Measurements from ENCODE around the gene SH3GL2.

Gene SH3GL2

GRCh38 chr9:17614250-17614649 lies 35.4 kb downstream of the SH3GL2 start:
- no peak for TF ChIP-seq CTCF (IDR thresholded peaks at IDR 0.05; ENCODE audit: borderline replicate concordance, control extremely low read depth, extremely low read depth, insufficient read depth, missing control alignments)
- in situ Hi-C loops (cut with MboI; ENCODE audit: low sequenced_read_pairs, unreplicated experiment) = no loop called here
- DNase-seq (ENCODE audit: low spot score) = no peak

GRCh38 chr9:17614903-17615302 lies 36.0 kb downstream of the SH3GL2 start:
- no peak for DNase-seq (ENCODE audit: low spot score)
- no peak for TF ChIP-seq CTCF (IDR thresholded peaks at IDR 0.05; ENCODE audit: borderline replicate concordance, control extremely low read depth, extremely low read depth, insufficient read depth, missing control alignments)
- in situ Hi-C loops (cut with MboI; ENCODE audit: low sequenced_read_pairs, unreplicated experiment) = no loop called here

GRCh38 chr9:17622141-17622540 lies 43.3 kb downstream of the SH3GL2 start:
- in situ Hi-C loops (cut with MboI; ENCODE audit: low sequenced_read_pairs, unreplicated experiment) = no loop called here
- DNase-seq (ENCODE audit: low spot score) = no peak
- TF ChIP-seq CTCF (IDR thresholded peaks at IDR 0.05; ENCODE audit: borderline replicate concordance, control extremely low read depth, extremely low read depth, insufficient read depth, missing control alignments) = no peak

- no peak for TF ChIP-seq CTCF (IDR thresholded peaks at IDR 0.05; ENCODE audit: borderline replicate concordance, control extremely low read depth, extremely low read depth, insufficient read depth, missing control alignments)
- in situ Hi-C loops (cut with MboI; ENCODE audit: low sequenced_read_pairs, unreplicated experiment) = no loop called here
- no peak for DNase-seq (ENCODE audit: low spot score)
Measured at GRCh38 chr9:17622749-17623148, 43.9 kb downstream of the SH3GL2 start.

GRCh38 chr9:17623965-17624364 lies 45.1 kb downstream of the SH3GL2 start:
- in situ Hi-C loops (cut with MboI; ENCODE audit: low sequenced_read_pairs, unreplicated experiment) = no loop called here
- TF ChIP-seq CTCF (IDR thresholded peaks at IDR 0.05; ENCODE audit: borderline replicate concordance, control extremely low read depth, extremely low read depth, insufficient read depth, missing control alignments) = no peak
- no peak for DNase-seq (ENCODE audit: low spot score)

- in situ Hi-C loops (cut with MboI; ENCODE audit: low sequenced_read_pairs, unreplicated experiment) = no loop called here
- no peak for TF ChIP-seq CTCF (IDR thresholded peaks at IDR 0.05; ENCODE audit: borderline replicate concordance, control extremely low read depth, extremely low read depth, insufficient read depth, missing control alignments)
- DNase-seq (ENCODE audit: low spot score) = no peak
Measured at GRCh38 chr9:17624571-17624970, 45.7 kb downstream of the SH3GL2 start.

All from GM13976 (cell line).